HCT116 (cell line): ENCODE data around the gene POGK. TPM values are rescaled to one million over a fixed set of nuclear protein-coding genes. Genes with fewer than 3 reads are reported as not detected.

ENCODE experiments used
- ATAC-seq: fragments of 200-7000 bp; cut with Tn5 transposase; 2 replicates; pipeline ENCODE4 v1.9.1; 2020; ENCODE audit warnings: mild to moderate bottlenecking, moderate library complexity
- BruUV-seq: library from RNA; stranded (reverse); fragments of 400-500 nt; replicated peaks from 2 replicates; lab custom pipeline; 2021; lab: Mats Ljungman, UMichigan
- CTCF ChIA-PET: fragments of 300-600 bp; sonication (Branson Sonifier 250); formaldehyde crosslinking; loops from one replicate; lab custom pipeline; 2021; ENCODE audit warnings: antibody characterized with exemption; lab: Charles Lee
- POLR2A ChIA-PET: fragments of 300-600, 350-600 bp; sonication (Branson Sonifier 250); formaldehyde crosslinking; loops from one replicate; lab custom pipeline; 2021; ENCODE audit warnings: antibody characterized with exemption; lab: Charles Lee
- RAD21 ChIA-PET, 2 experiments: fragments of 300-600 bp; sonication (Branson Sonifier 250); formaldehyde crosslinking; loops; one replicate each; lab custom pipeline; 2023; ENCODE audit warnings: low total read pairs in 2 of 2; ENCODE audit not compliant: uncharacterized antibody in 2 of 2, unreplicated experiment in 2 of 2, low non-redundant PET in 1 of 2; lab: Charles Lee
- DNase-seq: peaks from one replicate; pipeline ENCODE4 v3.0.0-alpha.2; 2010; ENCODE audit warnings: low read depth, low spot score
- H2AFZ ChIP-seq: fragments of 200-600 bp; shearing (Covaris generic), sonication (generic); 2 replicates; pipeline ENCODE4 v1.6.1; 2017; ENCODE audit warnings: low read depth, mixed run types, mixed read lengths, antibody characterized with exemption, low read length; ENCODE audit not compliant: poor library complexity, severe bottlenecking
- H3K27ac ChIP-seq: 2 replicates; pipeline ENCODE4 v1.5.1; 2012; ENCODE audit warnings: low read depth, low read length
- H3K27me3 ChIP-seq: fragments of 200-600 bp; sonication (generic); 2 replicates; pipeline ENCODE4 v1.6.1; 2016; ENCODE audit warnings: mixed run types, low read length, mixed read lengths; ENCODE audit not compliant: insufficient read depth
- H3K36me3 ChIP-seq, 2 experiments: fragments of 200-500 bp in 1 of 2; fragments of 200-600 bp in 1 of 2; sonication (Bioruptor generic) in 1 of 2; sonication (generic) in 1 of 2; 2 replicates each; pipeline versions ENCODE4 v1.5.1 to v1.6.1; 2014 to 2016; ENCODE audit warnings: low read length in 2 of 2, inconsistent platforms in 1 of 2, mixed read lengths in 1 of 2, mixed run types in 1 of 2; ENCODE audit not compliant: insufficient read depth in 2 of 2, control insufficient read depth in 1 of 2
- H3K4me1 ChIP-seq, 2 experiments: fragments of 200-600 bp in 1 of 2; sonication (generic) in 1 of 2; 2 replicates each; pipeline versions ENCODE4 v1.5.1 to v1.6.1; 2012 to 2017; ENCODE audit warnings: low read length in 2 of 2, inconsistent platforms in 1 of 2, mild to moderate bottlenecking in 1 of 2, mixed read lengths in 1 of 2, mixed run types in 1 of 2, moderate library complexity in 1 of 2; ENCODE audit not compliant: insufficient read depth in 2 of 2, control insufficient read depth in 1 of 2
- H3K4me2 ChIP-seq: fragments of 200-600 bp; sonication (generic); 2 replicates; pipeline ENCODE4 v1.6.1; 2017; ENCODE audit warnings: mixed run types, low read length, mixed read lengths
- H3K4me3 ChIP-seq, 2 experiments: fragments of 200-600 bp in 1 of 2; sonication (generic) in 1 of 2; replicated peaks in 1 of 2; 2 replicates each; pipeline ENCODE4 v1.5.1; 2011 to 2016; ENCODE audit warnings: low read length in 2 of 2, control low read depth in 1 of 2, low read depth in 1 of 2, mild to moderate bottlenecking in 1 of 2, mixed read lengths in 1 of 2, mixed run types in 1 of 2
- H3K79me2 ChIP-seq: fragments of 200-600 bp; sonication (generic); 2 replicates; pipeline ENCODE4 v1.6.1; 2017; ENCODE audit warnings: mild to moderate bottlenecking, mixed run types, low read length, moderate library complexity, mixed read lengths; ENCODE audit not compliant: insufficient read depth
- H3K9ac ChIP-seq: fragments of 200-600 bp; sonication (generic); 2 replicates; pipeline ENCODE4 v1.6.1; 2016; ENCODE audit warnings: low read length, mixed read lengths
- H3K9me2 ChIP-seq: fragments of 200-600 bp; sonication (generic), shearing (Covaris generic); 2 replicates; pipeline ENCODE4 v1.6.1; 2017; ENCODE audit warnings: mixed run types, mild to moderate bottlenecking, moderate library complexity; ENCODE audit not compliant: insufficient read depth
- H3K9me3 ChIP-seq, 2 experiments: fragments of 200-500 bp in 1 of 2; fragments of 200-600 bp in 1 of 2; sonication (Bioruptor generic) in 1 of 2; sonication (generic) in 1 of 2; 2 replicates each; pipeline ENCODE4 v1.6.1; 2014 to 2017; ENCODE audit warnings: low read length in 2 of 2, mixed read lengths in 2 of 2, inconsistent platforms in 1 of 2, low read depth in 1 of 2, mild to moderate bottlenecking in 1 of 2, mixed run types in 1 of 2, moderate library complexity in 1 of 2; ENCODE audit not compliant: control insufficient read depth in 1 of 2, insufficient read depth in 1 of 2
- H4K20me1 ChIP-seq: fragments of 200-600 bp; sonication (generic), shearing (Covaris generic); 2 replicates; pipeline ENCODE4 v1.6.1; 2017; ENCODE audit warnings: mixed run types, mild to moderate bottlenecking, moderate library complexity; ENCODE audit not compliant: insufficient read depth
- EGR1 ChIP-seq: IDR thresholded peaks from 2 replicates; pipeline ENCODE4 v1.6.1; 2012; ENCODE audit warnings: low read depth
- ELF1 ChIP-seq: IDR thresholded peaks from 2 replicates; pipeline ENCODE4 v1.6.1; 2012; ENCODE audit warnings: low read depth, borderline replicate concordance
- FOSL1 ChIP-seq: IDR thresholded peaks from 2 replicates; pipeline ENCODE4 v1.6.1; 2012; ENCODE audit warnings: low read depth
- POLR2AphosphoS5 ChIP-seq: IDR thresholded peaks from 2 replicates; pipeline ENCODE4 v1.6.1; 2011; ENCODE audit warnings: mild to moderate bottlenecking, low read depth, low read length, moderate library complexity
- RAD21 ChIP-seq: IDR thresholded peaks from 2 replicates; pipeline ENCODE4 v1.6.1; 2012; ENCODE audit warnings: low read depth, mild to moderate bottlenecking
- YY1 ChIP-seq: IDR thresholded peaks from 2 replicates; pipeline ENCODE4 v1.6.1; 2011; ENCODE audit warnings: low read length, low read depth, moderate library complexity, mild to moderate bottlenecking; ENCODE audit not compliant: insufficient replicate concordance; ENCODE audit errors: extremely low read depth
- ZFX ChIP-seq: fragments of 450-650 bp; IDR thresholded peaks from 2 replicates; pipeline ENCODE4 v1.6.1; 2017
- ZNF274 ChIP-seq: fragments of 200-500 bp; sonication (Bioruptor generic); IDR thresholded peaks from 2 replicates; pipeline ENCODE4 v1.6.1; 2014; ENCODE audit warnings: mild to moderate bottlenecking, low read depth, low read length, inconsistent platforms
- intact Hi-C: fragments of 100-400 bp; cut with micrococcal nuclease; formaldehyde crosslinking; loops from 2 replicates; pipeline ENCODE4 v1.10.0; 2022
- total RNA-seq: library from RNA; stranded (reverse); gene quantifications from one replicate; pipeline ENCODE4 v1.2.1, GENCODE V29; 2021; ENCODE audit not compliant: unreplicated experiment
- TF ChIP-seq, protein P1 (sequence below): IDR thresholded peaks from 2 replicates; pipeline ENCODE4 v1.6.1; 2012
- TF ChIP-seq, protein P2 (sequence below), 3 experiments: fragments of 200-600 bp in 1 of 3; sonication (generic) in 1 of 3; IDR thresholded peaks in 2 of 3; conservative IDR thresholded peaks in 1 of 3; 2 replicates each; pipeline ENCODE4 v1.5.1; 2012 to 2017; ENCODE audit warnings: low read depth in 2 of 3, low read length in 2 of 3, antibody characterized with exemption in 1 of 3, borderline replicate concordance in 1 of 3, control low read depth in 1 of 3, mild to moderate bottlenecking in 1 of 3, mixed read lengths in 1 of 3, mixed run types in 1 of 3, moderate library complexity in 1 of 3; ENCODE audit not compliant: insufficient read depth in 1 of 3

The POGK gene
- total RNA-seq, 1 experiment from 2014 or later = 35.6 TPM

DNA sequence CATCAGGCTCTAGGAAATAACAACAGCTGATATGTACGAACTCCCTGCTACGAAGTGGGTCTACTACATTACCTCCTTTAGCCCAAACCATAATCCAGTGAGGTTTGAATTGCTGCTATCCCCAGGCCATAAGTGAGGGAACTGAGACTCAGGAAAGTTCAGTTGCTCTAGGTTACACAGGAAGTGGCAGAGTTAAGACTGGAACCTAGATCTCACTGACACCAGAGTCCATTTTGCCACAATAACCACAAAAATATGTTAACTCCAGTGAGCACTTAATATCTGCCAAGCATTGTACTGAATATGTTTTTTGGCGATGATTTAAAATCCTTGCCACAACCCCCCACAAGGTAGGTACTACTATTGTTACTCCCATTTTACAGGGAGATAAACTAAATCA, 45.7 kb downstream of the POGK start:
- Histone ChIP-seq H3K9me2 (no peaks in the 10 kb centered on the region), H3K36me3 (no peaks in the 10 kb centered on the region), H2AFZ (no peak overlapping the region), H4K20me1 (no peaks in the 10 kb centered on the region), H3K27ac (no peak overlapping the region), H3K4me2 (no peak overlapping the region), H3K79me2 (no peaks in the 10 kb centered on the region), H3K9me3 (no peaks in the 10 kb centered on the region), H3K27me3 (no peaks in the 10 kb centered on the region), H3K4me1 (no peaks in the 10 kb centered on the region), H3K9ac (no peak overlapping the region), H3K4me3 (no peak overlapping the region)
- ChIA-PET RAD21 (no interaction called here), POLR2A (interaction anchor here (1.5 kb wide), 1 partner anchor 9 kb away, joined by 3 read pairs; the partner anchor contains the start of gene TADA1), CTCF (interaction anchor here (0.6 kb wide), 1 partner anchor 531 kb away, joined by 3 read pairs; no protein-coding TSS in a partner anchor)
- TF ChIP-seq RAD21 (no peak), ELF1 (no peak), POLR2AphosphoS5 (no peak), ZFX (no peak), FOSL1 (no peak), YY1 (no peak), EGR1 (no peak), ZNF274 (no peak)
- TF ChIP-seq, protein P1, sequence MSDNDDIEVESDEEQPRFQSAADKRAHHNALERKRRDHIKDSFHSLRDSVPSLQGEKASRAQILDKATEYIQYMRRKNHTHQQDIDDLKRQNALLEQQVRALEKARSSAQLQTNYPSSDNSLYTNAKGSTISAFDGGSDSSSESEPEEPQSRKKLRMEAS = no peak
- TF ChIP-seq, protein P2, sequence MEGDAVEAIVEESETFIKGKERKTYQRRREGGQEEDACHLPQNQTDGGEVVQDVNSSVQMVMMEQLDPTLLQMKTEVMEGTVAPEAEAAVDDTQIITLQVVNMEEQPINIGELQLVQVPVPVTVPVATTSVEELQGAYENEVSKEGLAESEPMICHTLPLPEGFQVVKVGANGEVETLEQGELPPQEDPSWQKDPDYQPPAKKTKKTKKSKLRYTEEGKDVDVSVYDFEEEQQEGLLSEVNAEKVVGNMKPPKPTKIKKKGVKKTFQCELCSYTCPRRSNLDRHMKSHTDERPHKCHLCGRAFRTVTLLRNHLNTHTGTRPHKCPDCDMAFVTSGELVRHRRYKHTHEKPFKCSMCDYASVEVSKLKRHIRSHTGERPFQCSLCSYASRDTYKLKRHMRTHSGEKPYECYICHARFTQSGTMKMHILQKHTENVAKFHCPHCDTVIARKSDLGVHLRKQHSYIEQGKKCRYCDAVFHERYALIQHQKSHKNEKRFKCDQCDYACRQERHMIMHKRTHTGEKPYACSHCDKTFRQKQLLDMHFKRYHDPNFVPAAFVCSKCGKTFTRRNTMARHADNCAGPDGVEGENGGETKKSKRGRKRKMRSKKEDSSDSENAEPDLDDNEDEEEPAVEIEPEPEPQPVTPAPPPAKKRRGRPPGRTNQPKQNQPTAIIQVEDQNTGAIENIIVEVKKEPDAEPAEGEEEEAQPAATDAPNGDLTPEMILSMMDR (IDR thresholded peaks at IDR 0.05 in 2 of 3, conservative IDR thresholded peaks at IDR 0.05 in 1 of 3; ENCODE audit: borderline replicate concordance in 1 of 3, insufficient read depth in 1 of 3, low read depth in 2 of 3, low read length in 2 of 3) = no peak
- DNase-seq (no peak), ATAC-seq (no peak)
- no TSS peak for BruUV-seq
- intact Hi-C loops = no loop called here
